ENCODE data around the gene AXL.

AXL gene

DNA sequence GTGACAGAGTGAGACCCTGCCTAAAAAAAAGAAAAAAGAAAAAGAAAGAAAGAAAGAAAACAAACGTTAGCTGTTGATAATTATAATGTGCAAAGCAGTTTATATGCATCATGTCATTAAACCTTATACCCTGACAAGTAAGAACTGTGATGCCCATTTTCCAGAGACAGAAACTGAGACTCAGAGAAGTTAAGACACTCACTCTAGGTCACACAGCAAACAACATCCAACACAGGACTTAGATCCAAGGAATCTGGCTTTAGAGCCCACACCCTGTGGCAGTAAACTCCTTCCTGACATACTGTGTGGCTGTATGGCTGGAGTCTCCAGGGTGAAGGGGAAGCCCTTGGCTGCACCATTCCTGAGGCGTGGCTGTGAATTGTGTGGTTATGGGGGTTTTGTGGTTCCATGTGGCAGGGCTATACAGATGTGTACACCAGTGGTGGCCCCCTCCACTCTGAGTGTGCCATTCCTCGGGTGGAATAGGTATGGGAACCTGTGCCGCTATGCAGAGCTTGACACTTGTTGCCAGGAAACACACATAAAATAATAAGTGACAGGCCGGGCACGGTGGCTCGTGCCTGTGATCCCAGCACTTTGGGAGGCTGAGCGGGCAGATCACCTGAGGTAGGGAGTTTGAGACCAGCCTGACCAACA is 15.6 kb downstream of the AXL start:
- peaks cover 4 to 15% of the 10 kb centered on the region in 2 donors for H3K36me3 ChIP-seq (ENCODE audit: control insufficient read depth in 2 of 2, insufficient read depth in 2 of 2, low read length in 2 of 2)
- H3K27ac ChIP-seq (ENCODE audit: low read depth in 2 of 2, low read length in 2 of 2): no peak overlapping the region
- no peaks in the 10 kb centered on the region for H3K9me3 ChIP-seq (ENCODE audit: control insufficient read depth in 2 of 2, low read length in 2 of 2)
- no peak overlapping the region for H3K9ac ChIP-seq (ENCODE audit: low read depth in 1 of 2, low read length in 2 of 2)
- peaks cover 5 to 8% of the 10 kb centered on the region in 2 donors for H3K4me1 ChIP-seq (ENCODE audit: control insufficient read depth in 2 of 2, insufficient read depth in 2 of 2, low read length in 2 of 2)
- no peaks in the 10 kb centered on the region for H3K27me3 ChIP-seq (ENCODE audit: control insufficient read depth in 2 of 2, insufficient read depth in 2 of 2, low read length in 2 of 2)
- H3K4me3 ChIP-seq (ENCODE audit: low read length in 2 of 2): no peak overlapping the region

DNA sequence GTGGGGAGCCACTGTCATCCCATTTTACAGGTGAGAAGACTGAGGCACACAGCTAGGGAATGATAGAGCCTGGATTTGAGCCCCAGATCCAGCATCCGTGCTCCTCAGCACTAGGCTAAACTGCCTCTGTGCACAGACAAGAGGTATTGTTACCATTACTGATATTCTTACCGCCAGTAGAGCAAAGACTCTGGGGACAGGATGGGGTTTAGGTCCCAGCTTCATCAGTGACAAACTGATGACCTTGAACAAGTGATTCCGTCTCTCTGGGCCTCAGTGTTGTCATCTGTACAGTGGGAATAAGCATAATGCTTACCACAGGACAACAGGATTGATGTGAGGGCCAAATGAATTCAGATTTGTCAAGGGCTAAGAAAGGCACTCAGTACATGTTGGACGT is 16.5 kb downstream of the AXL start:
- Histone ChIP-seq H3K9me3 (ENCODE audit: control insufficient read depth in 2 of 2, low read length in 2 of 2) (no peaks in the 10 kb centered on the region), H3K27ac (ENCODE audit: low read depth in 2 of 2, low read length in 2 of 2) (no peak overlapping the region), H3K9ac (ENCODE audit: low read depth in 1 of 2, low read length in 2 of 2) (no peak overlapping the region), H3K4me1 (ENCODE audit: control insufficient read depth in 2 of 2, insufficient read depth in 2 of 2, low read length in 2 of 2) (peaks cover 5 to 8% of the 10 kb centered on the region in 2 donors), H3K27me3 (ENCODE audit: control insufficient read depth in 2 of 2, insufficient read depth in 2 of 2, low read length in 2 of 2) (no peaks in the 10 kb centered on the region), H3K4me3 (ENCODE audit: low read length in 2 of 2) (no peak overlapping the region), H3K36me3 (ENCODE audit: control insufficient read depth in 2 of 2, insufficient read depth in 2 of 2, low read length in 2 of 2) (peaks cover 5 to 18% of the 10 kb centered on the region in 2 donors)

DNA sequence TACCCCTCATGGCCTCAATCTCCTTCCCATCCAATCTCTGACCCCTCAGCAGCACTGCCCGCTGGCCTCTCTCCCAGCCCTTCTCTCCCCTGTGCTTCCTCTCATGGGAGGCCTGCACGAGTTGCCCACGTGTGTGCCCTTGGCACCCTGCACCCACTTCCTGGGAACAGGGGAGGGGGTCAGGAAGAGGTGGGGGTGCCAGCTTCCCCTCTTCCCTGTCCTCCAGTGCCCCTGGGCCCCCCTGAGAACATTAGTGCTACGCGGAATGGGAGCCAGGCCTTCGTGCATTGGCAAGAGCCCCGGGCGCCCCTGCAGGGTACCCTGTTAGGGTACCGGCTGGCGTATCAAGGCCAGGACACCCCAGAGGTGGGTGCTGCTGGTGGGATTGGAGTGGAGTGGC is 19.2 kb downstream of the AXL start:
- Histone ChIP-seq H3K36me3 (ENCODE audit: control insufficient read depth in 2 of 2, insufficient read depth in 2 of 2, low read length in 2 of 2) (peaks cover 5 to 18% of the 10 kb centered on the region in 2 donors), H3K27ac (ENCODE audit: low read depth in 2 of 2, low read length in 2 of 2) (no peak overlapping the region), H3K4me3 (ENCODE audit: low read length in 2 of 2) (no peak overlapping the region), H3K9me3 (ENCODE audit: control insufficient read depth in 2 of 2, low read length in 2 of 2) (no peaks in the 10 kb centered on the region), H3K4me1 (ENCODE audit: control insufficient read depth in 2 of 2, insufficient read depth in 2 of 2, low read length in 2 of 2) (peaks cover 5 to 8% of the 10 kb centered on the region in 2 donors), H3K27me3 (ENCODE audit: control insufficient read depth in 2 of 2, insufficient read depth in 2 of 2, low read length in 2 of 2) (no peaks in the 10 kb centered on the region), H3K9ac (ENCODE audit: low read depth in 1 of 2, low read length in 2 of 2) (no peak overlapping the region)

DNA sequence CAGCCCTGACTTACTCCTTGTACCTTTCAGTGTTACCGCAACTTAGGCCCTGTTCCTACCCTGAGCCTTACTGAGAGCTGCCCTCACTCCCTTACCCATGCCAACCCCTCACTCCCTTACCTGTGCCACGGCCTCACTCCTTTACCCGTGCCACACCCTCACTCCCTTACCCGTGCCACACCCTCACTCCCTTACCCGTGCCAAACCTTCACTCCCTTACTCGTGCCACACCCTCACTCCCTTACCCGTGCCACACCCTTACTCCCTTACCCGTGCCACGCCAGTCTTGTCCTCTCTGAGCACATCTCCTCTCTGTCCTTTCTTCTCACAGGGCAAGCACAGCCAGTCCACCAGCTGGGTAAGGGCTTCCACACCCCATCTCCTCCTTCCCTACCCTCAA is 20.3 kb downstream of the AXL start:
- H3K9me3 ChIP-seq (ENCODE audit: control insufficient read depth in 2 of 2, low read length in 2 of 2): no peaks in the 10 kb centered on the region
- no peaks in the 10 kb centered on the region for H3K27me3 ChIP-seq (ENCODE audit: control insufficient read depth in 2 of 2, insufficient read depth in 2 of 2, low read length in 2 of 2)
- H3K4me3 ChIP-seq (ENCODE audit: low read length in 2 of 2): no peak overlapping the region
- peaks cover 5 to 22% of the 10 kb centered on the region in 2 donors for H3K36me3 ChIP-seq (ENCODE audit: control insufficient read depth in 2 of 2, insufficient read depth in 2 of 2, low read length in 2 of 2)
- peaks cover 5 to 8% of the 10 kb centered on the region in 2 donors for H3K4me1 ChIP-seq (ENCODE audit: control insufficient read depth in 2 of 2, insufficient read depth in 2 of 2, low read length in 2 of 2)
- H3K27ac ChIP-seq (ENCODE audit: low read depth in 2 of 2, low read length in 2 of 2): no peak overlapping the region
- no peak overlapping the region for H3K9ac ChIP-seq (ENCODE audit: low read depth in 1 of 2, low read length in 2 of 2)

DNA sequence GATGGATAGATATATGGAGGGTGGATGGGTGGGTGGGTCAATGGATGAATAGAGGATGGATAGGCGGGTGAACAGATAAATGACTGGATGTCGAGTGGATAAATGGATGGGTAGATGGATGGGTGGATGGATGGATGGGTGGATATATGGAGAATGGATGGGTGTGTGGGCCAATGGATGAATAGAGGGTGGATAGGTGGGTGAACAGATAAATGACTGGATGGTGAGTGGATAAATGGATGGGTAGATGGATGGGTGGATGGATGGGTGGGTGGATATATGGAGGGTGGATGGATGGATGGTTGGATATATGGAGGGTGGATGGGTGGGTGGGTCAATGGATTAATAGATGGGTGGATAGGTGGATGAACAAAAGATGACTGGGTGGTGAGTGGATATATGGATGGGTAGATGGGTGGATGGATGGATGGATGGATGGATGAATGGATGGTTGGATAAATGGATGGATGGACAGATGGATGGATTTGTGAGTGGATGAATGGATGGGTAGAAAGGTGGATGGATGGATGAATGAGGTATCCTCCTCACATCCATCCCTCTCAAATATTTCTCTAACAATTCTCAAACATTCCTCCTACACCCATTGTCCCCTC is 21.0 kb downstream of the AXL start:
- Histone ChIP-seq H3K27ac (ENCODE audit: low read depth in 2 of 2, low read length in 2 of 2) (no peak overlapping the region), H3K4me3 (ENCODE audit: low read length in 2 of 2) (no peak overlapping the region), H3K27me3 (ENCODE audit: control insufficient read depth in 2 of 2, insufficient read depth in 2 of 2, low read length in 2 of 2) (no peaks in the 10 kb centered on the region), H3K36me3 (ENCODE audit: control insufficient read depth in 2 of 2, insufficient read depth in 2 of 2, low read length in 2 of 2) (peaks cover 5 to 19% of the 10 kb centered on the region in 2 donors), H3K9ac (ENCODE audit: low read depth in 1 of 2, low read length in 2 of 2) (no peak overlapping the region), H3K4me1 (ENCODE audit: control insufficient read depth in 2 of 2, insufficient read depth in 2 of 2, low read length in 2 of 2) (peaks cover 5 to 8% of the 10 kb centered on the region in 2 donors), H3K9me3 (ENCODE audit: control insufficient read depth in 2 of 2, low read length in 2 of 2) (no peaks in the 10 kb centered on the region)

DNA sequence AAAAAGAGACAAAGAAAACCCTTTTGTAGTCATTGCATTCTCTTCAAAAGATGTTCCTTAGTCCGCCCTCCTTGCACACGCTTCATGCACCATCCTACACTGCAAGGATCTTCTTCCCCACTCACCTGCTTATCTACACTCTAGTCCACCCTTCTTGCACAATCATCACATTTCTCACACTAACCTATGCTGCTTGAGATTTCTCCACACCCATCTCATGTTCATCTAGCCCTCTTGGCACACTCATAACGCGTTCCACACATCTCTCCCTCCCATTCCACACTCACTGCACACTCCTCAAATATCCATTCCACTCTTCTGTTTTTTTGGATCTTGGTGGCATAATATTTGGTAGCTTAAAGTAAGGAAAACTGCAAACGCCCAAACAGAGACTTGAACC is 22.8 kb downstream of the AXL start:
- Histone ChIP-seq H3K27me3 (ENCODE audit: control insufficient read depth in 2 of 2, insufficient read depth in 2 of 2, low read length in 2 of 2) (no peaks in the 10 kb centered on the region), H3K4me1 (ENCODE audit: control insufficient read depth in 2 of 2, insufficient read depth in 2 of 2, low read length in 2 of 2) (peaks cover 5 to 8% of the 10 kb centered on the region in 2 donors), H3K4me3 (ENCODE audit: low read length in 2 of 2) (no peak overlapping the region), H3K9ac (ENCODE audit: low read depth in 1 of 2, low read length in 2 of 2) (no peak overlapping the region), H3K36me3 (ENCODE audit: control insufficient read depth in 2 of 2, insufficient read depth in 2 of 2, low read length in 2 of 2) (peaks cover 5 to 15% of the 10 kb centered on the region in 2 donors), H3K27ac (ENCODE audit: low read depth in 2 of 2, low read length in 2 of 2) (no peak overlapping the region), H3K9me3 (ENCODE audit: control insufficient read depth in 2 of 2, low read length in 2 of 2) (no peaks in the 10 kb centered on the region)

DNA sequence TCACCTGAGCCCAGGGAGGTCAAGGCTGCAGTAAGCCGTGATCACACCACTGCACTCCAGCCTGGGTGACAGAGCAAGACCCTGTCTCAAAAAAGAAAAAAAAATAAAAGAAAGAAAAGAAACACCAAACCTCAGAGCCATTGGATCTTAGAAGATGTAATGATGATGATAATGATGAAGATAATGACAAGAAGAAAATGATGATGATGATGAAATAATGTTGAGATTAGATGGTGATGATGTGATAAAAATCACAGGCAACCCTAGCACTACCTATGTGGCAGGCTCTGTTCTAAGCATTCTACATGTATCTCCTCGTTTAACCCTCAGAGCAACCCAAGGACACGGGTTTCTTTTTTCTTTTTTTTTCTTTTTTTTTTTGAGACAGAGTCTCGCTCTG is 25.1 kb downstream of the AXL start:
- peaks cover 10 to 18% of the 10 kb centered on the region in 2 donors for H3K36me3 ChIP-seq (ENCODE audit: control insufficient read depth in 2 of 2, insufficient read depth in 2 of 2, low read length in 2 of 2)

DNA sequence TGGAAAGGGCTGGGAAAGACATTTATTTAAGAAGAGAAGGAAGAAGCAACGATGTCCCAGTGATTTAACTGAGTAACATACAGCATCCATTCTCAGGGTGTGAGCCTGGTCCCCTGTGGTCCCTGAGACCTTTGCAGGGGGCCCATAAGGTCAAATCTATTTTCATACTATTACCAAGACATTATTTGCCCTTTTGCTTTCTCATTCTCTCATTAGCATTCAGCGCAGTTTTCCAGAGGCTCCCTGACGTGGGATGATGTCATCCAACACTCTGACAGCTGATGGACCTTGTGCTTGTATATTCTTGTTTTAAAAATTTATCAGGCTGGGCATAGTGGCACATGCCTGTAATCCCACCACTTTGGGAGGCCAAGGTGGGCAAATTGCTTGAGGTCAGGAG is 26.8 kb downstream of the AXL start:
- Histone ChIP-seq H3K9me3 (ENCODE audit: control insufficient read depth in 2 of 2, low read length in 2 of 2) (no peaks in the 10 kb centered on the region), H3K9ac (ENCODE audit: low read depth in 1 of 2, low read length in 2 of 2) (no peak overlapping the region), H3K36me3 (ENCODE audit: control insufficient read depth in 2 of 2, insufficient read depth in 2 of 2, low read length in 2 of 2) (peaks cover 5 to 16% of the 10 kb centered on the region in 2 donors), H3K27me3 (ENCODE audit: control insufficient read depth in 2 of 2, insufficient read depth in 2 of 2, low read length in 2 of 2) (no peaks in the 10 kb centered on the region), H3K4me1 (ENCODE audit: control insufficient read depth in 2 of 2, insufficient read depth in 2 of 2, low read length in 2 of 2) (no peaks in the 10 kb centered on the region), H3K27ac (ENCODE audit: low read depth in 2 of 2, low read length in 2 of 2) (no peak overlapping the region), H3K4me3 (ENCODE audit: low read length in 2 of 2) (no peak overlapping the region)

More for the DNA sequence above, 25.1 kb downstream of the AXL start:
- Histone ChIP-seq H3K9ac (ENCODE audit: low read depth in 1 of 2, low read length in 2 of 2) (no peak overlapping the region), H3K4me1 (ENCODE audit: control insufficient read depth in 2 of 2, insufficient read depth in 2 of 2, low read length in 2 of 2) (peaks cover 5% of the 10 kb centered on the region in 2 donors), H3K27ac (ENCODE audit: low read depth in 2 of 2, low read length in 2 of 2) (no peak overlapping the region), H3K27me3 (ENCODE audit: control insufficient read depth in 2 of 2, insufficient read depth in 2 of 2, low read length in 2 of 2) (no peaks in the 10 kb centered on the region), H3K4me3 (ENCODE audit: low read length in 2 of 2) (no peak overlapping the region), H3K9me3 (ENCODE audit: control insufficient read depth in 2 of 2, low read length in 2 of 2) (no peaks in the 10 kb centered on the region)

DNA sequence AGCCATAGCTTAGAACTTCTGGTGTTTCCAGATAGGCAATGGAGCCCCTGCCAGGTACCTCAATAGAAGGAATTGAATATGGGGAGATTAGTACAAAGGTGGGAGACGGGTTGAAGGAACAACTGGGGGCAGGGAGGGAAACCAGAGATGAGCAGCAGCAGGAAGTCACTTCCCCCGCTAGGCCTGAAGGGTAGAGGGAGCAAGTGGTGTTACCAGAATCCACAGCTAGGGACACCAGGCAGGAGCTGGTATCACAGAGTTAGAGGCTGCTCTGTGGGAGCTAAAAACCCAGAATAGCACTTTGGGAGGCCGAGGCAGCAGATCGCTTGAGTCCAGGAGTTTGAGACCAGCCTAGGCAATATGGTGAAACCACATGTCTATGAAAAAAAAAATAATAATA is 29.9 kb downstream of the AXL start:
- no peaks in the 10 kb centered on the region for H3K4me1 ChIP-seq (ENCODE audit: control insufficient read depth in 2 of 2, insufficient read depth in 2 of 2, low read length in 2 of 2)
- no peaks in the 10 kb centered on the region for H3K9me3 ChIP-seq (ENCODE audit: control insufficient read depth in 2 of 2, low read length in 2 of 2)
- no peak overlapping the region for H3K9ac ChIP-seq (ENCODE audit: low read depth in 1 of 2, low read length in 2 of 2)
- no peak overlapping the region for H3K4me3 ChIP-seq (ENCODE audit: low read length in 2 of 2)
- H3K27me3 ChIP-seq (ENCODE audit: control insufficient read depth in 2 of 2, insufficient read depth in 2 of 2, low read length in 2 of 2): no peaks in the 10 kb centered on the region
- H3K36me3 ChIP-seq (ENCODE audit: control insufficient read depth in 2 of 2, insufficient read depth in 2 of 2, low read length in 2 of 2): peaks cover 5 to 15% of the 10 kb centered on the region in 2 donors
- no peak overlapping the region for H3K27ac ChIP-seq (ENCODE audit: low read depth in 2 of 2, low read length in 2 of 2)

DNA sequence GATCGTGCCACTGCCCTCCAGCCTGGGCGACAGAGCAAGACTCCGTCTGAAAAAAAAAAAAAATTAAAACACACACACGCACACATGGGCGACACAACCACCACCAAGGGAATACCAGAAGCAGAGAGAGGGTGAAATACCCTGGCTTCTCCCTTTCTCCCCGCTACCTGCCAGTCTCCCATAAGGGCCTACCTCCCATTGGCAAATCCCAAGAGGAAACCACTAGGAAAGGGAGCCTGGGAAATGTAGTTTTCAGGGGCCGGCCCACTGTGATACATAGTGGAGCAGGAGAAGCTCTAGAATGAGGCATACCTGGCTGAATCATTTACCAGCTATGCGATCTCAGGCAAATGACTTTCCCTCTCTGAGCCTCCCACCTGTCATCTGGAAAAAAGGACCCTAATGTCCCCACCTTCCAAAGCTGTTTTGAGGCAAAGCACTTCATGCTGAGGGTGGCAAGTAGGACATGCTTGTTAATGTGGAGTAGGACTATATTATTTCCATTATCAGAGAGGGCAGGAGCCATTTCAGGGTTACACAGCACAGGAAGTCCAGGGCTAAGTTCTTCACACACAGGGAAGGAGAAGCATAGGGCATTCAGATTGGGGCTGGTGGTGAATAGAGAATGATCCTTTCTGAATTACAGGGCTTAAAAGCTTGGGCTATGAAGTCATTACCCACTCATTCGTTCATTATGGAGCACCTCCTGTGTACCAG is 30.8 kb downstream of the AXL start:
- H3K4me1 ChIP-seq (ENCODE audit: control insufficient read depth in 2 of 2, insufficient read depth in 2 of 2, low read length in 2 of 2): no peaks in the 10 kb centered on the region
- H3K9me3 ChIP-seq (ENCODE audit: control insufficient read depth in 2 of 2, low read length in 2 of 2): no peaks in the 10 kb centered on the region
- H3K4me3 ChIP-seq (ENCODE audit: low read length in 2 of 2): no peak overlapping the region
- no peaks in the 10 kb centered on the region for H3K27me3 ChIP-seq (ENCODE audit: control insufficient read depth in 2 of 2, insufficient read depth in 2 of 2, low read length in 2 of 2)
- H3K9ac ChIP-seq (ENCODE audit: low read depth in 1 of 2, low read length in 2 of 2): no peak overlapping the region
- H3K27ac ChIP-seq (ENCODE audit: low read depth in 2 of 2, low read length in 2 of 2): no peak overlapping the region
- H3K36me3 ChIP-seq (ENCODE audit: control insufficient read depth in 2 of 2, insufficient read depth in 2 of 2, low read length in 2 of 2): peaks cover 5 to 15% of the 10 kb centered on the region in 2 donors

All from mucosa of rectum (tissue), 2 donors.